Esophagus muscularis mucosa (tissue), 4 donors: ENCODE results near the gene GBF1. TPM values are rescaled to one million over a fixed set of nuclear protein-coding genes. Genes with fewer than 3 reads are reported as not detected.
A peak's percentile ranks its signal among the peaks of the same experiment; 100 is the strongest.

Experiments
- DNase-seq: peaks from one replicate; pipeline ENCODE4 v3.0.0-alpha.2; 2017; ENCODE audit errors: extremely low spot score
- H3K27ac ChIP-seq, 4 donors: fragments of 200-600 bp; sonication (generic); replicated peaks in 1 of 4; 1 replicate in 3 of 4; 2 replicates in 1 of 4; pipeline ENCODE4 v1.5.1; 2016 to 2019; ENCODE audit warnings: mild to moderate bottlenecking in 1 of 4
- H3K27me3 ChIP-seq, 4 donors: fragments of 200-600 bp; sonication (generic); one replicate each; pipeline versions ENCODE4 v1.5.1 to v1.6.0; 2016 to 2019
- H3K36me3 ChIP-seq, 4 donors: fragments of 200-600 bp; sonication (generic); one replicate each; pipeline ENCODE4 v1.5.1; 2016 to 2019
- H3K4me1 ChIP-seq, 4 donors: fragments of 200-600 bp; sonication (generic); one replicate each; pipeline ENCODE4 v1.5.1; 2016 to 2019
- H3K4me3 ChIP-seq, 4 donors: fragments of 200-600 bp; sonication (generic); 1 replicate in 2 of 4; 2 replicates in 2 of 4; pipeline ENCODE4 v1.5.1; 2016 to 2019; ENCODE audit warnings: mild to moderate bottlenecking in 4 of 4, moderate library complexity in 1 of 4
- H3K9me3 ChIP-seq, 4 donors: fragments of 200-600 bp; sonication (generic); 1 replicate in 3 of 4; 2 replicates in 1 of 4; pipeline ENCODE4 v1.5.1; 2016 to 2019
- CTCF ChIP-seq, 3 experiments: fragments of 200-600 bp in 2 of 3; fragments of 450-650 bp in 1 of 3; sonication (generic) in 2 of 3; IDR thresholded peaks; one replicate each; pipeline ENCODE4 v1.5.1; 2017 to 2019; ENCODE audit warnings: antibody characterized with exemption in 3 of 3, mild to moderate bottlenecking in 2 of 3, moderate library complexity in 1 of 3
- EP300 ChIP-seq: sonication (generic); formaldehyde crosslinking; IDR thresholded peaks from one replicate; pipeline ENCODE4 v1.6.1; 2017; ENCODE audit warnings: antibody characterized with exemption
- POLR2A ChIP-seq: fragments of 450-650 bp; IDR thresholded peaks from one replicate; pipeline ENCODE4 v1.6.1; 2017; ENCODE audit warnings: antibody characterized with exemption, moderate library complexity, mild to moderate bottlenecking, low read depth
- POLR2AphosphoS5 ChIP-seq, 2 donors: sonication (generic); formaldehyde crosslinking; IDR thresholded peaks; one replicate each; pipeline ENCODE4 v1.6.1; 2017; ENCODE audit warnings: antibody characterized with exemption in 2 of 2
- WGBS: methylation state at CpG from one replicate; pipeline ENCODE4 v1.1.5; 2018; 5-methylcytosine and 5-hydroxymethylcytosine counted together
- intact Hi-C: fragments of 100-400 bp; cut with DNase I; formaldehyde crosslinking; loops from one replicate; pipeline ENCODE4 v1.15.1; 2023
- total RNA-seq, 4 donors: library from RNA; depleted of rRNA; stranded (reverse); fragments of >200 nt; gene quantifications; one replicate each; pipeline versions ENCODE4 v1.1.0 to v1.2.1, GENCODE V29; 2016

Gene GBF1
- total RNA-seq, 4 donors from 2014 or later, result 33.1 to 52.4 (median 40.0) TPM

- intact Hi-C loops, result loop anchor here (5.0 kb wide), 3 partner anchors 85 to 190 kb away; no protein-coding TSS in a partner anchor
- 82% methylated on average over 5 of the region's 5 CpGs for WGBS
Measured at GRCh38 chr10:102392306-102392705, 147.0 kb downstream of the GBF1 start.

GRCh38 chr10:102393411-102394078 lies 148.2 kb downstream of the GBF1 start:
- peaks cover 20 to 48% (median 45%) of the 10 kb centered on the region in 4 donors for H3K4me1 ChIP-seq
- H3K9me3 ChIP-seq, result no peaks in the 10 kb centered on the region
- TF ChIP-seq EP300, result no peak
- peak in 2 of 3 experiments; percentile 95 to 96 for TF ChIP-seq CTCF (IDR thresholded peaks at IDR 0.05)
- H3K27ac ChIP-seq, result peak overlapping the region; percentile 95 to 99 (median 98)
- WGBS, result 36% methylated on average over 27 of the region's 30 CpGs
- peaks cover 0 to 21% (median 17%) of the 10 kb centered on the region in 4 donors for H3K36me3 ChIP-seq
- H3K4me3 ChIP-seq, result peak overlapping the region; percentile 70 to 88 (median 72)
- DNase-seq, result no peak
- intact Hi-C loops, result loop anchor here (1.0 to 5.0 kb wide), 4 partner anchors 29 to 189 kb away; no protein-coding TSS in a partner anchor
- no peaks in the 10 kb centered on the region for H3K27me3 ChIP-seq

More at GRCh38 chr10:102392306-102392705, 147.0 kb downstream of the GBF1 start:
- no peak for DNase-seq
- H3K27ac ChIP-seq, result no peak overlapping the region
- TF ChIP-seq EP300 (no peak), POLR2AphosphoS5 (IDR thresholded peaks at IDR 0.05) (no peak), POLR2A (no peak), CTCF (IDR thresholded peaks at IDR 0.05) (no peak)
- peaks cover 20 to 36% (median 34%) of the 10 kb centered on the region in 4 donors for H3K4me1 ChIP-seq
- peaks cover 0 to 9% (median 7%) of the 10 kb centered on the region in 4 donors for H3K36me3 ChIP-seq
- H3K9me3 ChIP-seq, result no peaks in the 10 kb centered on the region
- H3K4me3 ChIP-seq, result no peak overlapping the region
- H3K27me3 ChIP-seq, result no peaks in the 10 kb centered on the region

- WGBS, result under 1% methylated on average over 43 of the region's 71 CpGs
- peak; percentile 98 for DNase-seq
- intact Hi-C loops, result loop anchor here (1.0 to 5.0 kb wide), 4 partner anchors 28 to 188 kb away; no protein-coding TSS in a partner anchor
Measured at GRCh38 chr10:102394079-102394800, 148.9 kb downstream of the GBF1 start.

GRCh38 chr10:102394801-102395399 lies 149.6 kb downstream of the GBF1 start:
- intact Hi-C loops, result loop anchor here (1.0 to 5.0 kb wide), 4 partner anchors 27 to 187 kb away; no protein-coding TSS in a partner anchor
- no peaks in the 10 kb centered on the region for H3K9me3 ChIP-seq
- peaks cover 29 to 62% (median 58%) of the 10 kb centered on the region in 4 donors for H3K4me1 ChIP-seq
- peak overlapping the region; percentile 70 to 88 (median 72) for H3K4me3 ChIP-seq
- H3K27ac ChIP-seq, result peak overlapping the region; percentile 95 to 99 (median 98)
- H3K36me3 ChIP-seq, result peaks cover 0 to 24% (median 18%) of the 10 kb centered on the region in 4 donors
- TF ChIP-seq CTCF (IDR thresholded peaks at IDR 0.05), result no peak
- TF ChIP-seq EP300, result no peak
- no peak for TF ChIP-seq POLR2A
- TF ChIP-seq POLR2AphosphoS5 (IDR thresholded peaks at IDR 0.05), result no peak
- 0% methylated on average over 10 of the region's 35 CpGs for WGBS
- no peak for DNase-seq
- H3K27me3 ChIP-seq, result no peaks in the 10 kb centered on the region

More at GRCh38 chr10:102394079-102394800, 148.9 kb downstream of the GBF1 start:
- H3K4me3 ChIP-seq, result peak overlapping the region; percentile 70 to 88 (median 72)
- no peaks in the 10 kb centered on the region for H3K9me3 ChIP-seq
- no peaks in the 10 kb centered on the region for H3K27me3 ChIP-seq
- peaks cover 25 to 55% (median 52%) of the 10 kb centered on the region in 4 donors for H3K4me1 ChIP-seq
- TF ChIP-seq POLR2AphosphoS5 (IDR thresholded peaks at IDR 0.05), result peak; percentile 70 to 90
- peak; percentile 77 for TF ChIP-seq POLR2A
- TF ChIP-seq CTCF (IDR thresholded peaks at IDR 0.05), result peak in 2 of 3 experiments; percentile 29 to 94
- no peak for TF ChIP-seq EP300
- peak overlapping the region; percentile 95 to 99 (median 98) for H3K27ac ChIP-seq
- H3K36me3 ChIP-seq, result peaks cover 0 to 24% (median 17%) of the 10 kb centered on the region in 4 donors
